GM12878 (cell line): Measurements from ENCODE around the gene PPP1R13B. TPM values are rescaled to one million over a fixed set of nuclear protein-coding genes. Genes with fewer than 3 reads are reported as not detected.

Experiments used
- polyA plus RNA-seq, 11 experiments: library from polyadenylated mRNA; depleted of rRNA in 4 of 11; unstranded in 6 of 11; stranded (reverse) in 5 of 11; fragments of >200 nt; fragmentation: Nextera tagmentation in 4 of 11; fragmentation: Illumina TruSeq in 1 of 11; extraction: Ambion mirVana in 4 of 11; extraction: Trizol in 1 of 11; gene quantifications; 1 replicate in 1 of 11; 2 replicates in 10 of 11; pipeline versions ENCODE4 v1.2.1 to v1.2.3, GENCODE V29; 2011 to 2016; ENCODE audit warnings: inconsistent platforms in 2 of 11, missing spikeins in 2 of 11, low read depth in 1 of 11
- small RNA-seq: library from RNA; depleted of rRNA; stranded (forward); fragments of <200 nt; gene quantifications from one replicate; pipeline ENCODE3, GENCODE V24; 2014
- total RNA-seq, 4 experiments: library from RNA; depleted of rRNA in 3 of 4; stranded (reverse); fragments of >200 nt in 3 of 4; fragmentation: Illumina TruSeq in 1 of 4; extraction: Trizol in 1 of 4; gene quantifications; 2 replicates each; pipeline versions ENCODE4 v1.2.1 to v1.2.3, GENCODE V29; 2013 to 2021

The PPP1R13B gene
- total and polyA plus RNA-seq, 10 of the 15 experiments (the other 5 are each of a cell fraction or from before 2014, with no cell fraction given) = 0.16 to 8.1 (median 3.2) TPM

Small RNA genes lying within 50 kb of the gene (small RNA-seq; reads per million reads assigned to genes)
- gene RF00019 (not detected), gene RF00280 (not detected)

Other genes starting within 250 kb of the PPP1R13B start
- gene KLC1, start 218.4 kb downstream of the PPP1R13B start, total RNA-seq (2014; rRNA removed) = 95.2 and 105 TPM in 2 replicates
- gene KLC1, start 218.4 kb downstream of the PPP1R13B start, total RNA-seq (2014; rRNA removed; fragmentation: Illumina TruSeq; extraction: Trizol) = 68.9 and 71.4 TPM in 2 replicates
- 102 and 113 TPM in 2 replicates for gene KLC1, start 218.4 kb downstream of the PPP1R13B start, total RNA-seq (2021)
- gene KLC1, start 218.4 kb downstream of the PPP1R13B start, polyA plus RNA-seq (2011; rRNA removed) = 85.2 and 120 TPM in 2 replicates
- 39.2 and 44.2 TPM in 2 replicates for gene KLC1, start 218.4 kb downstream of the PPP1R13B start, polyA plus RNA-seq (2014; fragmentation: Illumina TruSeq; extraction: Trizol)
- gene KLC1, start 218.4 kb downstream of the PPP1R13B start, polyA plus RNA-seq (2014; fragmentation: Nextera tagmentation; extraction: Ambion mirVana) = 10 to 100 TPM in 1 of 2 experiments, 1 to 10 TPM in 1; 5.5 to 15.5 TPM
- 137 and 140 TPM in 2 replicates for gene KLC1, start 218.4 kb downstream of the PPP1R13B start, polyA plus RNA-seq (2014; rRNA removed)
- gene KLC1, start 218.4 kb downstream of the PPP1R13B start, polyA plus RNA-seq (2016; fragmentation: Nextera tagmentation; extraction: Ambion mirVana) = 10 to 100 TPM; 75.7 to 76.5 TPM
- gene XRCC3, start 132.1 kb downstream of the PPP1R13B start, total RNA-seq (2014; rRNA removed) = 48.2 and 50.9 TPM in 2 replicates
- 24.1 and 28.6 TPM in 2 replicates for gene XRCC3, start 132.1 kb downstream of the PPP1R13B start, total RNA-seq (2014; rRNA removed; fragmentation: Illumina TruSeq; extraction: Trizol)
- 35.8 and 44.8 TPM in 2 replicates for gene XRCC3, start 132.1 kb downstream of the PPP1R13B start, total RNA-seq (2021)
- gene XRCC3, start 132.1 kb downstream of the PPP1R13B start, polyA plus RNA-seq (2011; rRNA removed) = 19.0 and 25.6 TPM in 2 replicates
- gene XRCC3, start 132.1 kb downstream of the PPP1R13B start, polyA plus RNA-seq (2014; fragmentation: Illumina TruSeq; extraction: Trizol) = 52.0 and 55.3 TPM in 2 replicates
- gene XRCC3, start 132.1 kb downstream of the PPP1R13B start, polyA plus RNA-seq (2014; fragmentation: Nextera tagmentation; extraction: Ambion mirVana) = under 1 TPM; 0.37 to 0.60 TPM
- 40.9 and 45.1 TPM in 2 replicates for gene XRCC3, start 132.1 kb downstream of the PPP1R13B start, polyA plus RNA-seq (2014; rRNA removed)
- gene XRCC3, start 132.1 kb downstream of the PPP1R13B start, polyA plus RNA-seq (2016; fragmentation: Nextera tagmentation; extraction: Ambion mirVana) = 10 to 100 TPM; 24.2 to 25.0 TPM
- gene ZFYVE21, start 131.8 kb downstream of the PPP1R13B start, total RNA-seq (2014; rRNA removed) = 12.1 and 13.4 TPM in 2 replicates
- 8.3 and 9.3 TPM in 2 replicates for gene ZFYVE21, start 131.8 kb downstream of the PPP1R13B start, total RNA-seq (2014; rRNA removed; fragmentation: Illumina TruSeq; extraction: Trizol)
- gene ZFYVE21, start 131.8 kb downstream of the PPP1R13B start, total RNA-seq (2021) = 12.1 and 16.9 TPM in 2 replicates
- gene ZFYVE21, start 131.8 kb downstream of the PPP1R13B start, polyA plus RNA-seq (2011; rRNA removed) = 17.4 and 21.7 TPM in 2 replicates
- gene ZFYVE21, start 131.8 kb downstream of the PPP1R13B start, polyA plus RNA-seq (2014; fragmentation: Illumina TruSeq; extraction: Trizol) = 7.9 and 9.1 TPM in 2 replicates
- gene ZFYVE21, start 131.8 kb downstream of the PPP1R13B start, polyA plus RNA-seq (2014; fragmentation: Nextera tagmentation; extraction: Ambion mirVana) = 1 to 10 TPM in 1 of 2 experiments, under 1 TPM in 1; 0.79 to 3.1 TPM
- 20.6 and 21.8 TPM in 2 replicates for gene ZFYVE21, start 131.8 kb downstream of the PPP1R13B start, polyA plus RNA-seq (2014; rRNA removed)
- gene ZFYVE21, start 131.8 kb downstream of the PPP1R13B start, polyA plus RNA-seq (2016; fragmentation: Nextera tagmentation; extraction: Ambion mirVana) = 10 to 100 TPM; 15.5 to 20.7 TPM
- not detected in 2 replicates for gene TDRD9, start 80.9 kb upstream of the PPP1R13B start, total RNA-seq (2014; rRNA removed)
- not detected in 2 replicates for gene TDRD9, start 80.9 kb upstream of the PPP1R13B start, total RNA-seq (2014; rRNA removed; fragmentation: Illumina TruSeq; extraction: Trizol)
- not detected in 2 replicates for gene TDRD9, start 80.9 kb upstream of the PPP1R13B start, total RNA-seq (2021)
- 0.12 TPM in 1 of 2 replicates, not detected in the other for gene TDRD9, start 80.9 kb upstream of the PPP1R13B start, polyA plus RNA-seq (2011; rRNA removed)
- not detected in 2 replicates for gene TDRD9, start 80.9 kb upstream of the PPP1R13B start, polyA plus RNA-seq (2014; fragmentation: Illumina TruSeq; extraction: Trizol)
- not detected for gene TDRD9, start 80.9 kb upstream of the PPP1R13B start, polyA plus RNA-seq (2014; fragmentation: Nextera tagmentation; extraction: Ambion mirVana)
- gene TDRD9, start 80.9 kb upstream of the PPP1R13B start, polyA plus RNA-seq (2014; rRNA removed) = not detected in 2 replicates
- not detected for gene TDRD9, start 80.9 kb upstream of the PPP1R13B start, polyA plus RNA-seq (2016; fragmentation: Nextera tagmentation; extraction: Ambion mirVana)
- gene RD3L, start 95.0 kb upstream of the PPP1R13B start, total RNA-seq (2014; rRNA removed) = not detected in 2 replicates
- not detected in 2 replicates for gene RD3L, start 95.0 kb upstream of the PPP1R13B start, total RNA-seq (2014; rRNA removed; fragmentation: Illumina TruSeq; extraction: Trizol)
- not detected in 2 replicates for gene RD3L, start 95.0 kb upstream of the PPP1R13B start, total RNA-seq (2021)
- gene RD3L, start 95.0 kb upstream of the PPP1R13B start, polyA plus RNA-seq (2011; rRNA removed) = not detected in 2 replicates
- not detected in 2 replicates for gene RD3L, start 95.0 kb upstream of the PPP1R13B start, polyA plus RNA-seq (2014; fragmentation: Illumina TruSeq; extraction: Trizol)
- gene RD3L, start 95.0 kb upstream of the PPP1R13B start, polyA plus RNA-seq (2014; fragmentation: Nextera tagmentation; extraction: Ambion mirVana) = not detected
- not detected in 2 replicates for gene RD3L, start 95.0 kb upstream of the PPP1R13B start, polyA plus RNA-seq (2014; rRNA removed)
- gene RD3L, start 95.0 kb upstream of the PPP1R13B start, polyA plus RNA-seq (2016; fragmentation: Nextera tagmentation; extraction: Ambion mirVana) = not detected
- not detected in 2 replicates for gene ASPG, start 238.1 kb upstream of the PPP1R13B start, total RNA-seq (2014; rRNA removed)
- not detected in 2 replicates for gene ASPG, start 238.1 kb upstream of the PPP1R13B start, total RNA-seq (2014; rRNA removed; fragmentation: Illumina TruSeq; extraction: Trizol)
- 0.29 TPM in 1 of 2 replicates, not detected in the other for gene ASPG, start 238.1 kb upstream of the PPP1R13B start, total RNA-seq (2021)
- not detected in 2 replicates for gene ASPG, start 238.1 kb upstream of the PPP1R13B start, polyA plus RNA-seq (2011; rRNA removed)
- gene ASPG, start 238.1 kb upstream of the PPP1R13B start, polyA plus RNA-seq (2014; fragmentation: Illumina TruSeq; extraction: Trizol) = not detected in 2 replicates
- not detected for gene ASPG, start 238.1 kb upstream of the PPP1R13B start, polyA plus RNA-seq (2014; fragmentation: Nextera tagmentation; extraction: Ambion mirVana)
- not detected in 2 replicates for gene ASPG, start 238.1 kb upstream of the PPP1R13B start, polyA plus RNA-seq (2014; rRNA removed)
- gene ASPG, start 238.1 kb upstream of the PPP1R13B start, polyA plus RNA-seq (2016; fragmentation: Nextera tagmentation; extraction: Ambion mirVana) = not detected